K562 (cell line): ENCODE measurements around the gene WNT3. TPM values are rescaled to one million over a fixed set of nuclear protein-coding genes. Genes with fewer than 3 reads are reported as not detected.

Experiments
- ATAC-seq: fragments of 200-7000 bp; cut with Tn5 transposase; 3 replicates; pipeline ENCODE4 v1.9.1; 2020; ENCODE audit warnings: moderate library complexity
- BruUV-seq: library from RNA; stranded (reverse); fragments of 400-500 nt; replicated peaks from 2 replicates; lab custom pipeline; 2021; lab: Mats Ljungman, UMichigan
- CTCF ChIA-PET: fragments of 300-600 bp; formaldehyde crosslinking; extraction: SDS; loops from one replicate; lab custom pipeline; 2021; ENCODE audit warnings: low intra/inter-chr PET ratio; lab: Yijun Ruan, JAX
- POLR2A ChIA-PET: fragments of 300-600, 350-650 bp; sonication (Branson Sonifier 250); formaldehyde crosslinking; extraction: SDS; loops from one replicate; lab custom pipeline; 2021; ENCODE audit warnings: antibody characterized with exemption, inconsistent platforms; lab: Yijun Ruan, JAX
- DNase-seq, 4 experiments: peaks; one replicate each; pipeline versions ENCODE4 v3.0.0 to v3.0.0-alpha.2; 2011 to 2018; ENCODE audit warnings: low spot score in 3 of 4, mixed read lengths in 3 of 4; ENCODE audit errors: extremely low read depth in 1 of 4
- FAIRE-seq: peaks from 2 replicates; lab custom pipeline; 2011; peaks lifted over from hg19 to GRCh38; lab: Jason Lieb, UNC
- H2AFZ ChIP-seq: 2 replicates; pipeline ENCODE4 v1.6.0; 2011; ENCODE audit warnings: low read depth, low read length, control low read depth, inconsistent platforms
- H3K27ac ChIP-seq: fragments of 200-600 bp; 3 replicates; pipeline ENCODE4 v1.8.0; 2011; ENCODE audit warnings: low read depth, mild to moderate bottlenecking, control low read depth, inconsistent platforms, low read length, moderate library complexity, mixed read lengths; ENCODE audit errors: extremely low read depth
- H3K27me3 ChIP-seq, 2 experiments: fragments of 300-600 bp in 1 of 2; 2 replicates in 1 of 2; 3 replicates in 1 of 2; pipeline versions ENCODE4 v1.6.0 to v1.8.0; 2011; ENCODE audit warnings: inconsistent platforms in 2 of 2, low read length in 2 of 2, mild to moderate bottlenecking in 1 of 2, mixed read lengths in 1 of 2, moderate library complexity in 1 of 2; ENCODE audit not compliant: control insufficient read depth in 2 of 2, insufficient read depth in 2 of 2
- H3K36me3 ChIP-seq: fragments of 300-600 bp; 3 replicates; pipeline ENCODE4 v1.8.0; 2011; ENCODE audit warnings: mild to moderate bottlenecking, low read length, inconsistent platforms; ENCODE audit not compliant: control insufficient read depth, insufficient read depth
- H3K4me1 ChIP-seq, 2 experiments: fragments of 200-600 bp in 1 of 2; replicated peaks in 1 of 2; 2 replicates in 1 of 2; 3 replicates in 1 of 2; pipeline versions ENCODE4 v1.5.1 to v1.8.0; 2011; ENCODE audit warnings: inconsistent platforms in 2 of 2, low read length in 2 of 2, mild to moderate bottlenecking in 1 of 2, mixed read lengths in 1 of 2, moderate library complexity in 1 of 2; ENCODE audit not compliant: control insufficient read depth in 2 of 2, insufficient read depth in 2 of 2
- H3K4me2 ChIP-seq: 2 replicates; pipeline ENCODE4 v1.6.1; 2011; ENCODE audit warnings: low read length, control low read depth, inconsistent platforms, mixed read lengths; ENCODE audit not compliant: insufficient read depth
- H3K4me3 ChIP-seq: fragments of 200-600 bp; sonication (generic), shearing (Covaris generic); 2 replicates; pipeline ENCODE4 v1.5.1; 2016; ENCODE audit warnings: control low read depth, inconsistent platforms
- H3K79me2 ChIP-seq: fragments of 200-600 bp; 3 replicates; pipeline ENCODE4 v1.8.0; 2011; ENCODE audit warnings: low read length, inconsistent platforms; ENCODE audit not compliant: control insufficient read depth, insufficient read depth
- H3K9ac ChIP-seq, 2 experiments: 2 replicates each; pipeline versions ENCODE4 v1.6.0 to v1.6.1; 2011; ENCODE audit warnings: low read depth in 2 of 2, low read length in 2 of 2, control low read depth in 1 of 2, inconsistent platforms in 1 of 2, mild to moderate bottlenecking in 1 of 2, mixed read lengths in 1 of 2; ENCODE audit not compliant: insufficient read depth in 1 of 2
- H3K9me1 ChIP-seq: one replicate; pipeline ENCODE4 v1.6.0; 2011; ENCODE audit warnings: inconsistent platforms, mild to moderate bottlenecking, low read length, moderate library complexity; ENCODE audit not compliant: control insufficient read depth, insufficient read depth
- H3K9me3 ChIP-seq: replicated peaks from 2 replicates; pipeline ENCODE4 v1.5.1; 2011; ENCODE audit warnings: low read depth, low read length, inconsistent platforms; ENCODE audit not compliant: control insufficient read depth, insufficient read depth
- H4K20me1 ChIP-seq: replicated peaks from 2 replicates; pipeline ENCODE4 v1.6.1; 2011; ENCODE audit warnings: low read length, inconsistent platforms, mixed read lengths; ENCODE audit not compliant: control insufficient read depth, insufficient read depth
- ARID2 ChIP-seq: fragments of 450-650 bp; IDR thresholded peaks from 2 replicates; pipeline ENCODE4 v1.6.1; 2017; ENCODE audit warnings: antibody characterized with exemption, mild to moderate bottlenecking
- ATF7 ChIP-seq: fragments of 450-650 bp; IDR thresholded peaks from 2 replicates; pipeline ENCODE4 v1.7.1; 2014; ENCODE audit warnings: mild to moderate bottlenecking, moderate library complexity
- EP400 ChIP-seq: fragments of 450-650 bp; IDR thresholded peaks from 2 replicates; pipeline ENCODE4 v1.6.1; 2017; ENCODE audit warnings: antibody characterized with exemption, mild to moderate bottlenecking, moderate library complexity
- PHB2 ChIP-seq: fragments of 450-650 bp; IDR thresholded peaks from 2 replicates; pipeline ENCODE4 v1.6.1; 2017; ENCODE audit warnings: low read depth
- ZFPM2 ChIP-seq: fragments of 250-450 bp; sonication (Bioruptor Pico); IDR thresholded peaks from 2 replicates; pipeline ENCODE4 v1.5.1; 2022; ENCODE audit warnings: mild to moderate bottlenecking
- ZNF583 ChIP-seq: fragments of 250-450 bp; sonication (Bioruptor Pico); IDR thresholded peaks from 2 replicates; pipeline ENCODE4 v1.4.0; 2020
- WGBS: fragments of 100-300 bp; shearing (Covaris generic); methylation state at CpG from one replicate; pipeline ENCODE4 v1.1.6; 2016; ENCODE audit warnings: low coverage, mixed read lengths; ENCODE audit not compliant: insufficient coverage; ENCODE audit errors: missing lambda C conversion rate; 5-methylcytosine and 5-hydroxymethylcytosine counted together
- in situ Hi-C: fragments of 300-500 bp; cut with MboI; formaldehyde crosslinking; loops from 4 replicates; pipeline ENCODE4 v1.15.0; 2018; ENCODE audit warnings: inconsistent platforms, mixed read lengths
- intact Hi-C: fragments of 100-400 bp; cut with micrococcal nuclease; formaldehyde crosslinking; loops from 2 replicates; pipeline ENCODE4 v1.14.2; 2022
- polyA plus RNA-seq, 8 experiments: library from polyadenylated mRNA; depleted of rRNA in 4 of 8; stranded (reverse) in 5 of 8; unstranded in 3 of 8; fragments of >200 nt; fragmentation: Nextera tagmentation in 2 of 8; fragmentation: Illumina TruSeq in 1 of 8; extraction: Ambion mirVana in 2 of 8; extraction: Trizol in 1 of 8; gene quantifications; 2 replicates each; pipeline versions ENCODE4 v1.2.1 to v1.2.3, GENCODE V29; 2011 to 2014; ENCODE audit warnings: inconsistent platforms in 1 of 8, missing spikeins in 1 of 8
- total RNA-seq, 7 experiments: library from RNA; depleted of rRNA in 6 of 7; stranded (reverse); fragments of >200 nt in 6 of 7; fragmentation: Illumina TruSeq in 2 of 7; extraction: Trizol in 2 of 7; gene quantifications; 2 replicates each; pipeline versions ENCODE4 v1.2.1 to v1.2.3, GENCODE V29; 2011 to 2021; ENCODE audit warnings: low replicate concordance in 1 of 7
- TF ChIP-seq, protein P1 (sequence below): fragments of 250-450 bp; sonication (Bioruptor Pico); IDR thresholded peaks from 2 replicates; pipeline ENCODE4 v1.5.0; 2021; ENCODE audit warnings: mild to moderate bottlenecking, borderline replicate concordance

WNT3 gene
- total and polyA plus RNA-seq, 9 of the 15 experiments (the other 6 are each of a cell fraction or from before 2014, with no cell fraction given), result 1.5 to 6.1 (median 3.3) TPM

DNA sequence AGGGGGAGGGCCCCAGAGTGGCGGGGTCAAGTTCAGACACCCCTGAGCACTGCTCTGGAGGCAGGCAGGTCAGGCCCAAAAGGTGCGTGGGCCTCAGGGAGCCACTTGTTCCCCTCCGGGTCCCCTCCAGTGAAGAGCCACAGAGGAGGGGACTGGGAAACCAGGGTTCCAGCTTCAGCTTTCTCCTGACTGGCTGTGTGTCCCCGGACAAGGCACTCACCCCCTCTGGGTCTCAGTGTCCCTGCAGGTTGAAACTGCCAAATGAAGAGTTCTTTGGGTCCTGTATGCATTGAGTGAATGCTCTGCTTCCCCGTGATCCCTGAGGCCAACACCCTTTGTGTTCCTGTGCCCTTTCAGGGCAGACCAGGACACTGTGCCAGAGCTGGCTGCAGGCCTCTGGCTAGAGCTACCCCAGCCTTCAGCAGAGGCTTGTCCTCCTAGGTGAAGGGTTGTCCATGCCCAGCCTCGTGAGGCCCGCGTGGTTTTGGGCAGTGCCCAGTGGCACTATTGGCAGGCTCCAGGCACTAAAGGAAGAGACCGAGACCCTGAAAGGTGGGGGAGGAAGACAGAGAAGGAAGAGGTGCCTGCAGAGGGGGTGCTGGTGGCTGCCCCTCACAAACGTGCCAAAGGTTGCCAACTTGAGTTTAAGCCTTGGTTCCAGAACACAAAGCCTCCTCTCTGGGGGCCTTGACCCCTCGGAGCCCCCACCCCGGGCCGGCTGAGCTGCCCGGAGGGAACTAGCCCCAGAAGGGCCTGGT is 13.3 kb upstream of the WNT3 start:
- no peaks in the 10 kb centered on the region for H3K79me2 ChIP-seq
- H3K27me3 ChIP-seq, result no peaks in the 10 kb centered on the region
- DNase-seq (no peak), FAIRE-seq (no peak), ATAC-seq (no peak)
- no peaks in the 10 kb centered on the region for H3K36me3 ChIP-seq
- POLR2A ChIA-PET, result interaction anchor here (0.9 to 1.0 kb wide), 2 partner anchors 17 to 76 kb away, joined by 4 to 6 read pairs; no protein-coding TSS in a partner anchor
- in situ Hi-C loops, result loop anchor here (10.0 to 25.0 kb wide), 3 partner anchors 194 to 844 kb away; partner anchors contain the start of gene STH
- intact Hi-C loops, result no loop called here
- H4K20me1 ChIP-seq, result no peaks in the 10 kb centered on the region
- H3K4me1 ChIP-seq, result peaks cover 3% of the 10 kb centered on the region in 2 experiments; a peak in 4 of 5 replicates
- H2AFZ ChIP-seq, result no peak overlapping the region
- no peak overlapping the region for H3K4me3 ChIP-seq
- no peak for TF ChIP-seq PHB2
- TF ChIP-seq EP400, result no peak
- no peak for TF ChIP-seq ZFPM2 (CRISPR knock-in tag)
- TF ChIP-seq ATF7, result no peak
- no peak for TF ChIP-seq ZNF583
- TF ChIP-seq ARID2, result no peak
- TF ChIP-seq, protein P1, sequence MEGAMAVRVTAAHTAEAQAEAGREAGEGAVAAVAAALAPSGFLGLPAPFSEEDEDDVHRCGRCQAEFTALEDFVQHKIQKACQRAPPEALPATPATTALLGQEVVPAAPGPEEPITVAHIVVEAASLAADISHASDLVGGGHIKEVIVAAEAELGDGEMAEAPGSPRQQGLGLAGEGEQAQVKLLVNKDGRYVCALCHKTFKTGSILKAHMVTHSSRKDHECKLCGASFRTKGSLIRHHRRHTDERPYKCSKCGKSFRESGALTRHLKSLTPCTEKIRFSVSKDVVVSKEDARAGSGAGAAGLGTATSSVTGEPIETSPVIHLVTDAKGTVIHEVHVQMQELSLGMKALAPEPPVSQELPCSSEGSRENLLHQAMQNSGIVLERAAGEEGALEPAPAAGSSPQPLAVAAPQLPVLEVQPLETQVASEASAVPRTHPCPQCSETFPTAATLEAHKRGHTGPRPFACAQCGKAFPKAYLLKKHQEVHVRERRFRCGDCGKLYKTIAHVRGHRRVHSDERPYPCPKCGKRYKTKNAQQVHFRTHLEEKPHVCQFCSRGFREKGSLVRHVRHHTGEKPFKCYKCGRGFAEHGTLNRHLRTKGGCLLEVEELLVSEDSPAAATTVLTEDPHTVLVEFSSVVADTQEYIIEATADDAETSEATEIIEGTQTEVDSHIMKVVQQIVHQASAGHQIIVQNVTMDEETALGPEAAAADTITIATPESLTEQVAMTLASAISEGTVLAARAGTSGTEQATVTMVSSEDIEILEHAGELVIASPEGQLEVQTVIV, result no peak
- WGBS, result 39% methylated on average over 13 of the region's 14 CpGs
- no peaks in the 10 kb centered on the region for H3K9me1 ChIP-seq
- H3K9me3 ChIP-seq, result no peaks in the 10 kb centered on the region
- CTCF ChIA-PET, result no interaction called here
- H3K27ac ChIP-seq, result no peak overlapping the region
- BruUV-seq, result no TSS peak
- H3K4me2 ChIP-seq, result no peak overlapping the region
- H3K9ac ChIP-seq, result no peak overlapping the region
